Skeletal muscle satellite cell (primary cell): ENCODE data around the gene KRTAP15-1. TPM values are rescaled to one million over a fixed set of nuclear protein-coding genes. Genes with fewer than 3 reads are reported as not detected.

Source experiments
- H3K27me3 ChIP-seq: 2 replicates; pipeline ENCODE4 v1.7.0; 2013; ENCODE audit warnings: low read length; ENCODE audit not compliant: control insufficient read depth, insufficient read depth
- H3K36me3 ChIP-seq: 2 replicates; pipeline ENCODE4 v1.7.0; 2013; ENCODE audit warnings: mild to moderate bottlenecking, control low read depth, low read length; ENCODE audit not compliant: insufficient read depth
- H3K4me1 ChIP-seq: 2 replicates; pipeline ENCODE4 v1.7.0; 2013; ENCODE audit warnings: low read length; ENCODE audit not compliant: control insufficient read depth, insufficient read depth
- H3K4me2 ChIP-seq: 2 replicates; pipeline ENCODE4 v1.7.0; 2013; ENCODE audit warnings: mild to moderate bottlenecking, low read length
- H3K4me3 ChIP-seq: 2 replicates; pipeline ENCODE4 v1.7.0; 2013; ENCODE audit warnings: low read length
- H3K9ac ChIP-seq: 2 replicates; pipeline ENCODE4 v1.7.0; 2013; ENCODE audit warnings: mild to moderate bottlenecking, low read depth, low read length, moderate library complexity
- H3K9me3 ChIP-seq: replicated peaks from 2 replicates; pipeline ENCODE4 v1.7.0; 2013; ENCODE audit warnings: mild to moderate bottlenecking, control low read depth, low read length
- total RNA-seq: library from RNA; depleted of rRNA; stranded (reverse); fragments of >200 nt; gene quantifications from 2 replicates; pipeline ENCODE4 v1.2.3, GENCODE V29; 2012; rRNA removed

Gene KRTAP15-1, protein sequence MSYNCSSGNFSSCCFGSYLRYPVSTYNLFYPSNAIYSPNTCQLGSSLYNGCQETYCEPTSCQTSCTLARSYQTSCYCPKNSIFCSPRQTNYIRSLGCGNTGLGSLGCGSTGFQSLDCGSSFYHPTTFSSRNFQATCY
- total RNA-seq = not detected in 2 replicates

DNA sequence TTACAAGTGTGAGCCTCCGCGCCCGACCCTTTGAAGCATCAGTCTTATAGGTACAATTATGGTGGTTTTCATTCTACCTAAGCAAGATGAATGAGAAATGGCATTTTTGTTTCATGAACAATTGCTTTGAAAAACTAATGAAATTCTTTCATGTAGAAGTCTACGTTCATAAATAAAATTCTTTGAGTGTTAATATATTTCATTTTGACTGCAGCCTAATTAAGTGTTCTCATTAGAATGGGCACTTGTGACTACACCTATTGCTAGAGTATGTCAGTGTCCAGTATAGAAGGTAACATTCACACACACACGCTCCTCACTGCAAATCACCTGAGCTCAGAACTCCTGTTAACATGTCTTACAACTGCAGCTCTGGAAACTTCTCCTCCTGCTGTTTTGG is at the start of gene KRTAP15-1:
Gene KRTAP15-1 (plus strand): TSS at position 301 of the 400 bp plus-strand sequence. CDS start 53 bp downstream, at position 354.
- Histone ChIP-seq H3K4me3 (no peak within 1 kb of the TSS), H3K36me3 (no peaks in the 10 kb centered on the region), H3K4me2 (no peak within 1 kb of the TSS), H3K4me1 (no peaks in the 10 kb centered on the region), H3K27me3 (no peaks in the 10 kb centered on the region), H3K9ac (no peak within 1 kb of the TSS), H3K9me3 (peaks cover 4% of the 10 kb centered on the region)

DNA sequence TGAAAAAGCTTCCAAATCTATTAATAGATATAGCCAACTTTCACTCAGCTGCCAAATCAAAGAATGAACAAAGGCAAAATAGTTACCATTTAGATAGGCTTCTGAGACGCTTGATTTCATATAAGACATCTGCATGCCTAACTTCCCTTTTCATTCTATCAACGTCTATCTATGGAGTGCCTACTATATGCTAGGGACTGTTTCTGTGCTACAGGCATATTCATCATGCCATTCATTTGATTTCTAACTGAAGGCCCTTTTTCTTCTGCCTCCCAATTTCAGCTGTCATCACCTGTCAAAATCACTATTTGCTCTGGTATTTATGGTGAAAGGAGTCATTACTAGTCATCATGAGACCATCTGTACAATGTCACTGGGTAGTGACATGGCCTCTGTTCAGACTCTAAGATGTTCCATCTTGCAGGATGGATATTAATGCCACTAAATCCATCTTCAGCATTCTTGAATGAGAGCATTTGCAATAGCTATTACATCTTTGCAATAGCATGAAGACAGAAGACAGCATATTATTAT is 48.5 kb upstream of the KRTAP15-1 start:
- Histone ChIP-seq H3K4me2 (no peak overlapping the region), H3K36me3 (no peaks in the 10 kb centered on the region), H3K27me3 (no peaks in the 10 kb centered on the region), H3K9ac (no peak overlapping the region), H3K4me1 (no peaks in the 10 kb centered on the region), H3K9me3 (peaks cover 9% of the 10 kb centered on the region), H3K4me3 (no peak overlapping the region)

DNA sequence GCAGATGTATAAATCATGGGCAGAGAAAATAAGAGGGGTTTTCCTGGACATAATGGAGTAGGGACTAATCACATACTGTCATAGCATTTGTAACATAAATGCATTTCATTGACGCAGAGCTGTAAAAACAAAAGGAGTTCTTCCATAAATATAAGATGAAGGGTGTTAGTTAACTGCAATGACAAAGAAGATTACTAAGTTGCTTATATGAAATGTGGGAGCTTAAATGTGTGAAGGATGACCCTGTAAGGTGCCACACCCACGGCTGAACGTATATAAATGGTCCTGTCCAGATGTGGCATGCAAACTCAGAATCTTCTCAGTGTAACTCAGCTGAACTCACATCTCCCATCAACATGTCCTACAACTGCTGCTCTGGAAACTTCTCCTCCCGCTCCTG is 44.3 kb upstream of the KRTAP15-1 start, which contains the start of gene KRTAP13-1:
Gene KRTAP13-1 (plus strand): TSS at position 301 of the 400 bp plus-strand sequence. CDS start 56 bp downstream, at position 357.
- Histone ChIP-seq H3K4me2 (no peak within 1 kb of the TSS), H3K4me3 (no peak within 1 kb of the TSS), H3K9me3 (peaks cover 13% of the 10 kb centered on the region), H3K4me1 (no peaks in the 10 kb centered on the region), H3K36me3 (no peaks in the 10 kb centered on the region), H3K27me3 (no peaks in the 10 kb centered on the region), H3K9ac (no peak within 1 kb of the TSS)

DNA sequence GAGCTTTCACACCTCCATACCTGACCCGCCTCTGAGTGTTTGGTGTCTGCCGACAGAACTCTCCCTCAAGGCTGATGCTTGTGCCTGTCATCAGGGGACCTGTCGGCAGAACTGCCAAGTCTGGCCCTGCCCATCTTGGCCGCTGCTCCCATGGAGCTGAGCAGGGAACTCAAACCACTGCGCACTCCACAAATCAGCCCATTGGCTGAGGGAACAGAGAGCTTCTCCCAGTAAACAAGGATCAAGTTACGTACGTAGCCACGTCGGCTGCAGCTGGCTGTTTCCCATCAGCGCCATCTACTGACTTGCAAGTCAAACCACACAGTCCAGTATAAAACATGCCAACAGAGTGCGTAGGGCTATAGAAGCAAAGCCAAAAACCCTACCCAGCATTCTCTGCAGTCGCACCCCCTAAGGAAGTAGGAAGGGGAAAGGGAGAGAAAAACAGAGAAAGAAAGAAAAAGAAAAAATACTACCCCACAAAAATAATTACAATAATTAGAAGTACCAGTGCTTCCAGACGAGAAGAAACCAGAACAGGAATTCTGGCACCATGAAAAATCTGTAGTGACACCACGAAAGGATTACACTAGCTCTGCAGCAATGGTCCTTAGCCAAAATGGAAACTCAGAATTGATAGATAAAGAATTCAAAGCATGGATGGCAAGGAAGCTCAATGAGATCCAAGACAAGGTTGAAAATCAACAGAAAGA is 31.1 kb upstream of the KRTAP15-1 start:
- Histone ChIP-seq H3K36me3 (no peaks in the 10 kb centered on the region), H3K4me3 (no peak overlapping the region), H3K27me3 (no peaks in the 10 kb centered on the region), H3K4me1 (no peaks in the 10 kb centered on the region), H3K9ac (no peak overlapping the region), H3K4me2 (no peak overlapping the region), H3K9me3 (peaks cover 3% of the 10 kb centered on the region)

DNA sequence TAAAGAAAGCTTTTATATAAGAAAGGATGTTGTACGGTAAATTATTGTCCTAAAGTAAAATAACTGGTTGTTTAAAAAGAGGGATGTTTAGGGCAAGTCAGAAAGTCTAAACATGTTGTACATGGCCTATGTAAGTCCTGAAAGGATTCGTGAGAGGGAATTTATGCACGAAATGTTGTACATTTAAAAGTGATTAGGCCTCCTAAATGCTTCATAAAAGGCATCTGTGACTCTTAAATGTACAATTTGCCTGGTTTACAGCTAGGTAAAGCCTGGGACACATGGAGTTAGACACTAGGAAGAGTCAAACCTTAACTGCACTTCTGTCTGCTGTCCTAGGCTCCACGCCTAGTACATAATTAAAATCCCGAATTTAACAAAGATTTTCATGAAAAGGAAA is 24.1 kb upstream of the KRTAP15-1 start:
- Histone ChIP-seq H3K4me2 (no peak overlapping the region), H3K9ac (no peak overlapping the region), H3K27me3 (no peaks in the 10 kb centered on the region), H3K9me3 (peaks cover 3% of the 10 kb centered on the region), H3K4me1 (no peaks in the 10 kb centered on the region), H3K4me3 (no peak overlapping the region), H3K36me3 (no peaks in the 10 kb centered on the region)

DNA sequence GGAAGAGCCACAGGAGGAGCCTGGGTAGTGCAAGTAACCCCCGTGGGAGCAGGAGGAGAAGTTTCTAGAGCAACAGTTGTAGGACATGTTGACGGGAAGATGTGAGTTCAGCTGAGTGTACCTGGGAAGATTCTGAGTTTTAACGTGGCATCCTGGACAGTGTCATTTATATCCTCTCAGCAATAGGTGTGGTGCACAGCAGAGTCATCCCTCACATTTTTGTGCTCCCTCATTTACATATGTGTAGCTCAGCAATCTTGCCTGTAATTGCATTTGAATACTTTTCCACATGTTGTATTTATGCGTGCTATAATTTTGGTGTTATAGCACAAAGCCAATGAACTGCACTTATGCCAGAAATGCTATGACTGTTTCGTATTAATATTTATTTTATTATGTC is 14.2 kb upstream of the KRTAP15-1 start, which contains the start of gene KRTAP13-3:
Gene KRTAP13-3 (minus strand): TSS at position 101 of the 400 bp plus-strand sequence. CDS start 14 bp downstream, at position 87.
- Histone ChIP-seq H3K4me3 (no peak within 1 kb of the TSS), H3K9ac (no peak within 1 kb of the TSS), H3K27me3 (no peaks in the 10 kb centered on the region), H3K36me3 (no peaks in the 10 kb centered on the region), H3K9me3 (peaks cover 17% of the 10 kb centered on the region), H3K4me1 (no peaks in the 10 kb centered on the region), H3K4me2 (no peak within 1 kb of the TSS)

DNA sequence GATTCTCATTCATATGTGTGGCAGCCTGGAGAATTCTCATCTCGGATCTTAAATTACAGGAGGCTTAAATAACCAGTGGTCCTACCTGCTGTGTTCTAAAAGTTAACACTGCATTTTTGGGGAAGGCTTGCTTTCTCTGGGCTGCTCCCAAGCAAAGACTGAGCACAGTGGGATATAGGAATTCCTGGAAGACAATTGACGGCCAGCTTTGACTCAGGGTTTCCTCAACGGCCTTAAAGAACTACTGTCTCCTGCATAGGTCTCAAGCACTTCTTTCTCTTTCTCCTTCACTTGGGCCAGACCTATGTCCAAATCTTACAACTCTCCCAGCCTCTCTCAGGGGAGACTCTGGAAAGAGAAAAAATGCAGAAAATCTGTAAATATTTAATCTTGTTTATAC is 13.3 kb upstream of the KRTAP15-1 start:
- Histone ChIP-seq H3K36me3 (no peaks in the 10 kb centered on the region), H3K4me1 (no peaks in the 10 kb centered on the region), H3K4me3 (no peak overlapping the region), H3K27me3 (no peaks in the 10 kb centered on the region), H3K9me3 (peaks cover 19% of the 10 kb centered on the region), H3K4me2 (no peak overlapping the region), H3K9ac (no peak overlapping the region)

DNA sequence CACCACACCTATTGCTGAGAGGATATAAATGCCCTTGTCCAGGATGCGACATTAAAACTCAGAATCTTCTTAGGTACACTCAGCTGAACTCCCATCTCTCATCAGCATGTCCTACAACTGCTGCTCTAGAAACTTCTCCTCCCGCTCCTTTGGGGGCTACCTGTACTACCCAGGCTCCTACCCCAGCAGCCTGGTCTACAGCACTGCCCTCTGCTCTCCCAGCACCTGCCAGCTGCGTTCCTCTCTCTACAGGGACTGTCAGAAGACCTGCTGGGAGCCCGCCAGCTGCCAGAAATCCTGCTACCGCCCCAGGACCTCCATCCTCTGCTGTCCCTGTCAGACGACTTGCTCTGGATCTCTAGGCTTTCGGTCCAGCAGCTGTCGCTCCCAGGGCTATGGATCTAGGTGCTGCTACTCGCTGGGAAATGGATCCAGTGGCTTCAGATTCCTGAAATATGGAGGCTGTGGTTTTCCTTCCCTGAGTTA is 9.9 kb upstream of the KRTAP15-1 start, which contains the start of gene KRTAP13-4:
Gene KRTAP13-4 (plus strand): TSS at position 51 of the 486 bp plus-strand sequence. CDS start 56 bp downstream, at position 107.
- Histone ChIP-seq H3K4me3 (no peak within 1 kb of the TSS), H3K4me1 (no peaks in the 10 kb centered on the region), H3K9ac (no peak within 1 kb of the TSS), H3K9me3 (peaks cover 15% of the 10 kb centered on the region), H3K4me2 (no peak within 1 kb of the TSS), H3K36me3 (no peaks in the 10 kb centered on the region), H3K27me3 (no peaks in the 10 kb centered on the region)

DNA sequence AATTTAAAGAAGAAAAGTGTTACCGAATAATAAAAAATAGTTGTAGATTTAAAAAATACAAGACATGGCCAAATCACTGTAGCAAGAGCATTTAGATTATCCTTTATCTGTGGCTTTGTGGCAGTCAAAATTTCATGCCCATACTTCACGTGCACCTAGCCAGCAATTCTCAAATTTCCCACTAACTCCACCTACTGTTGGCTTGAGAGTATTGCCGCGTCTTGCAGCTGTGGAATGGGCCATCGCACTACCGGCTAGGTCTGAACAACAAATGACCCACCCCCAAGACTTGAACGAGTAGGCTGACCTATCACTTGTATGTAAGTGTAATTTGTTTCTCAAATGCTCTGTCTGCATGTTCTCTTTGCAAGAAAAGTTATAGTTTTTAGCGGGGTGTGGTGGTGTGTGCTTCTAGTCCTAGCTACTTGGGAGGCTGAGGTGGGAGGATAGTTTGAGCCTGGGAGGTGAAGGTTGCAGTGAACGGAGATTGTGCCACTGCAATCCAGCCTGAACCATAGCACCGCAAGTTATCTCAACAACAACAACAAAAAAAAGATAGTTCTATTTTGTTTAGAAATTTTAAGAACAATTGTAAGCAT is 5.9 kb upstream of the KRTAP15-1 start:
- Histone ChIP-seq H3K9me3 (peaks cover 9% of the 10 kb centered on the region), H3K36me3 (no peaks in the 10 kb centered on the region), H3K4me3 (no peak overlapping the region), H3K4me2 (no peak overlapping the region), H3K27me3 (no peaks in the 10 kb centered on the region), H3K4me1 (no peaks in the 10 kb centered on the region), H3K9ac (no peak overlapping the region)

DNA sequence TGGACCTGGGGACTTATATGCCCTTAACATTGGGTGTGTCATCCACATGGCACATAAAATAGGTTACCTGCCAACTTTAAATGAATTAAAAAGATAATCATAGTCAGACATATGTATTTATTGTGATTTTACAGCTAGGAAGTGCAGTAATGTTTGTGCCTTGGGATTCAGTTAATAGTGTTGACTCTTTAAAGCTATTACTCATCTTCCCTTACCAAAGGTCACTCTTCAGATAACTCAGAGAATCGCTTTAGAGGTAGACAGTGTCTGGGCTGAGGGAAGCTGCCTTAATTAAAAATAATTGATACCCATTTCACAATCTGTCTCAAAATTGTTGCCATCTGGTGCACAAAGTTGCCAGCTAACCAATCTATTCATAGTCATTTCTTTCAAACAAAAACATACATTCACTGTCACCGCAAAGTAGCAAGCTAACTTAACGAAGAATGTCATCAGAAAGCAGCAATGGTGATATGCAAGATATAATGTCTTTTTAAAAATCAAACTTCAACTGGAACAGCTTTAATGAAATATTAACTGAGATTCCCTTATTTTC is 3.0 kb upstream of the KRTAP15-1 start:
- no peak overlapping the region for H3K4me3 ChIP-seq
- H3K27me3 ChIP-seq = no peaks in the 10 kb centered on the region
- H3K4me1 ChIP-seq = no peaks in the 10 kb centered on the region
- H3K9ac ChIP-seq = no peak overlapping the region
- H3K9me3 ChIP-seq = peaks cover 4% of the 10 kb centered on the region
- H3K4me2 ChIP-seq = no peak overlapping the region
- H3K36me3 ChIP-seq = no peaks in the 10 kb centered on the region

DNA sequence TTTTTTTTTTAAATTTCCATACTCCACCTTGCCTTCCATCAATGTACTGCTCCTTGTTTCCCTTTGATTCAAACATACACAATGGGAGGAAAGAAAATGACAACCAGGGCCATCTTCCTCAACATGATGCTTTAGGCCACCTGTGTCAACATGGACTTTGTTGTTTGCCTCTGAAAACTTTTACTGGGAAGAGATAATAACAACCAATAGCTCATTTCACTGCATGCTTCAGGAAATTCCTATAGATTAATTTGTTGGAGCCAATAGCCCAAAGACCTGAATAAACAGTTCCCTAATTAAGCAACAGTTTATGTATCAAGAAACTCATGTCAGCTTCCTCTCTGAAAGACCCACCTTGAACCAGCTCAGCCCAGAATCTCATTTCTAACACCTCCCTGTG is 3.2 kb downstream of the KRTAP15-1 start:
- no peaks in the 10 kb centered on the region for H3K36me3 ChIP-seq
- H3K4me1 ChIP-seq = no peaks in the 10 kb centered on the region
- no peak overlapping the region for H3K9ac ChIP-seq
- H3K9me3 ChIP-seq = peaks cover 10% of the 10 kb centered on the region
- no peaks in the 10 kb centered on the region for H3K27me3 ChIP-seq
- H3K4me3 ChIP-seq = no peak overlapping the region
- no peak overlapping the region for H3K4me2 ChIP-seq
